Measurements from ENCODE around the gene WDR91. TPM values are rescaled to one million over a fixed set of nuclear protein-coding genes. Genes with fewer than 3 reads are reported as not detected.

WDR91 gene
- total RNA-seq, 1 experiment from 2014 or later: 8.4 TPM

GRCh38 chr7:135168001-135168400 lies 43.3 kb downstream of the WDR91 start:
- no peak overlapping the region for H3K27ac ChIP-seq
- peaks cover 23% of the 10 kb centered on the region for H3F3A ChIP-seq (ENCODE audit: insufficient read depth, low read depth)
- no peak overlapping the region for H3K4me3 ChIP-seq
- POLR2A ChIA-PET (ENCODE audit: unreplicated experiment): no interaction called here
- peaks cover 28% of the 10 kb centered on the region for H3K79me2 ChIP-seq (ENCODE audit: low read depth)
- no peak overlapping the region for H2AFZ ChIP-seq
- H3K27me3 ChIP-seq (ENCODE audit: insufficient read depth, low read depth): no peaks in the 10 kb centered on the region
- TF ChIP-seq EZH2 (IDR thresholded peaks at IDR 0.05; ENCODE audit: low read depth) (no peak), CTCF (conservative IDR thresholded peaks at IDR 0.05) (no peak)
- CTCF ChIA-PET: no interaction called here
- H3K4me2 ChIP-seq: no peak overlapping the region
- no peaks in the 10 kb centered on the region; the same call in 1 of the 2 replicates for H3K9me3 ChIP-seq (ENCODE audit: insufficient read depth, low read depth)
- intact Hi-C loops (cut with micrococcal nuclease; ENCODE audit: unreplicated experiment): no loop called here
- H3K36me3 ChIP-seq (ENCODE audit: low read depth): peaks cover 26% of the 10 kb centered on the region
- H3K9me2 ChIP-seq (ENCODE audit: insufficient read depth): no peaks in the 10 kb centered on the region
- no peak for DNase-seq
- H4K20me1 ChIP-seq (ENCODE audit: insufficient read depth): 0 out of 2 replicates have a peak, but pooled peaks cover 7% of the 10 kb centered on the region
- BruUV-seq (replicated peaks): no TSS peak
- peaks cover 19% of the 10 kb centered on the region for H3K4me1 ChIP-seq (replicated peaks; ENCODE audit: insufficient read depth)

- peaks cover 28% of the 10 kb centered on the region for H3K79me2 ChIP-seq (ENCODE audit: low read depth)
- no peak overlapping the region for H3K27ac ChIP-seq
- peaks cover 26% of the 10 kb centered on the region for H3K36me3 ChIP-seq (ENCODE audit: low read depth)
- peaks cover 19% of the 10 kb centered on the region for H3K4me1 ChIP-seq (replicated peaks; ENCODE audit: insufficient read depth)
- no peak overlapping the region for H3K4me3 ChIP-seq
- no peaks in the 10 kb centered on the region for H3K27me3 ChIP-seq (ENCODE audit: insufficient read depth, low read depth)
- no peak overlapping the region for H2AFZ ChIP-seq
- no peaks in the 10 kb centered on the region; the same call in 1 of the 2 replicates for H3K9me3 ChIP-seq (ENCODE audit: insufficient read depth, low read depth)
- no peaks in the 10 kb centered on the region for H3K9me2 ChIP-seq (ENCODE audit: insufficient read depth)
- H3K4me2 ChIP-seq: no peak overlapping the region
- intact Hi-C loops (cut with micrococcal nuclease; ENCODE audit: unreplicated experiment): no loop called here
- POLR2A ChIA-PET (ENCODE audit: unreplicated experiment): no interaction called here
- CTCF ChIA-PET: no interaction called here
- peaks cover 23% of the 10 kb centered on the region for H3F3A ChIP-seq (ENCODE audit: insufficient read depth, low read depth)
- TF ChIP-seq EZH2 (IDR thresholded peaks at IDR 0.05; ENCODE audit: low read depth): no peak
- TF ChIP-seq CTCF (conservative IDR thresholded peaks at IDR 0.05): no peak
- 0 out of 2 replicates have a peak, but pooled peaks cover 7% of the 10 kb centered on the region for H4K20me1 ChIP-seq (ENCODE audit: insufficient read depth)
- no TSS peak for BruUV-seq (replicated peaks)
- DNase-seq: no peak
Measured at GRCh38 chr7:135167365-135167917, 43.9 kb downstream of the WDR91 start.

- POLR2A ChIA-PET (ENCODE audit: unreplicated experiment): no interaction called here
- DNase-seq: no peak
- Histone ChIP-seq H3K4me2 (no peak overlapping the region), H3K79me2 (ENCODE audit: low read depth) (peaks cover 28% of the 10 kb centered on the region), H3K9me2 (ENCODE audit: insufficient read depth) (no peaks in the 10 kb centered on the region), H3K27me3 (ENCODE audit: insufficient read depth, low read depth) (no peaks in the 10 kb centered on the region), H3F3A (ENCODE audit: insufficient read depth, low read depth) (peaks cover 22% of the 10 kb centered on the region), H3K36me3 (ENCODE audit: low read depth) (peaks cover 26% of the 10 kb centered on the region), H2AFZ (no peak overlapping the region), H3K9me3 (ENCODE audit: insufficient read depth, low read depth) (no peaks in the 10 kb centered on the region; the same call in none of the 2 replicates), H3K4me1 (replicated peaks; ENCODE audit: insufficient read depth) (peaks cover 18% of the 10 kb centered on the region), H3K4me3 (no peak overlapping the region), H3K27ac (no peak overlapping the region), H4K20me1 (ENCODE audit: insufficient read depth) (0 out of 2 replicates have a peak, but pooled peaks cover 7% of the 10 kb centered on the region)
- TF ChIP-seq EZH2 (IDR thresholded peaks at IDR 0.05; ENCODE audit: low read depth): no peak
- no peak for TF ChIP-seq CTCF (conservative IDR thresholded peaks at IDR 0.05)
- intact Hi-C loops (cut with micrococcal nuclease; ENCODE audit: unreplicated experiment): no loop called here
- no TSS peak for BruUV-seq (replicated peaks)
- CTCF ChIA-PET: no interaction called here
Measured at GRCh38 chr7:135166338-135166990, 44.9 kb downstream of the WDR91 start.
